HEK293T (cell line): ENCODE data around the gene RHEX.
"Not testable (repeated sequence)": the region's sequence is repeated elsewhere in the genome, so short reads cannot be mapped to it uniquely, and the experiment has no call there.

ENCODE experiments used
- ARNT ChIP-seq: fragments of 450-650 bp; IDR thresholded peaks from 2 replicates; pipeline ENCODE4 v1.6.1; 2017; ENCODE audit warnings: mild to moderate bottlenecking
- BHLHE40 ChIP-seq: fragments of 450-650 bp; IDR thresholded peaks from 2 replicates; pipeline ENCODE4 v1.6.1; 2016; ENCODE audit warnings: mild to moderate bottlenecking, moderate library complexity, borderline replicate concordance
- ELF4 ChIP-seq: fragments of 450-650 bp; IDR thresholded peaks from 2 replicates; pipeline ENCODE4 v1.6.1; 2017; ENCODE audit warnings: antibody characterized with exemption
- FOXA1 ChIP-seq: fragments of 450-650 bp; IDR thresholded peaks from 2 replicates; pipeline ENCODE4 v1.6.1; 2016; ENCODE audit warnings: mild to moderate bottlenecking
- FOXK2 ChIP-seq: fragments of 450-650 bp; IDR thresholded peaks from 2 replicates; pipeline ENCODE4 v1.6.1; 2016; ENCODE audit warnings: mild to moderate bottlenecking
- FOXM1 ChIP-seq: fragments of 450-650 bp; IDR thresholded peaks from 2 replicates; pipeline ENCODE4 v1.6.1; 2017; ENCODE audit warnings: mild to moderate bottlenecking, borderline replicate concordance
- LEF1 ChIP-seq: fragments of 450-650 bp; IDR thresholded peaks from 2 replicates; pipeline ENCODE4 v1.6.1; 2017; ENCODE audit warnings: mild to moderate bottlenecking, borderline replicate concordance
- NFRKB ChIP-seq: fragments of 450-650 bp; IDR thresholded peaks from 2 replicates; pipeline ENCODE4 v1.6.1; 2016; ENCODE audit warnings: mild to moderate bottlenecking, moderate library complexity
- PKNOX1 ChIP-seq: fragments of 450-650 bp; IDR thresholded peaks from 2 replicates; pipeline ENCODE4 v1.6.1; 2016
- SP1 ChIP-seq: fragments of 450-650 bp; IDR thresholded peaks from 2 replicates; pipeline ENCODE4 v1.6.1; 2017
- SUZ12 ChIP-seq: fragments of 450-650 bp; IDR thresholded peaks from 2 replicates; pipeline ENCODE4 v1.6.1; 2016; ENCODE audit warnings: mild to moderate bottlenecking
- TARDBP ChIP-seq: fragments of 450-650 bp; IDR thresholded peaks from 2 replicates; pipeline ENCODE4 v1.6.1; 2016
- ZNF384 ChIP-seq: fragments of 450-650 bp; IDR thresholded peaks from 2 replicates; pipeline ENCODE4 v1.6.1; 2016

- not testable (repeated sequence) for TF ChIP-seq FOXK2, ZNF384, NFRKB, ARNT, SUZ12, ELF4, FOXA1, LEF1, FOXM1, BHLHE40, SP1, TARDBP, PKNOX1
Measured at GRCh38 chr1:206052231-206052865, 625 bp upstream of the RHEX start.
